Cardiac muscle cell (in vitro differentiated cells and primary cell): ENCODE measurements around the gene CPED1. TPM values are rescaled to one million over a fixed set of nuclear protein-coding genes. Genes with fewer than 3 reads are reported as not detected.
"Not testable (repeated sequence)": the region's sequence is repeated elsewhere in the genome, so short reads cannot be mapped to it uniquely, and the experiment has no call there.

Source experiments
- DNase-seq, 2 donors: peaks; one replicate each; pipeline versions ENCODE4 v3.0.0 to v3.0.0-alpha.2; 2010 to 2017; ENCODE audit warnings: low read depth in 1 of 2, low spot score in 1 of 2
- H3K27ac ChIP-seq: fragments of 200-600 bp; sonication (generic); 2 replicates; pipeline ENCODE4 v1.5.1; 2016
- H3K27me3 ChIP-seq: fragments of 200-600 bp; sonication (generic); 2 replicates; pipeline ENCODE4 v1.6.0; 2016; ENCODE audit warnings: control low read depth
- H3K36me3 ChIP-seq: fragments of 200-600 bp; sonication (generic); 2 replicates; pipeline ENCODE4 v1.5.1; 2016; ENCODE audit warnings: control low read depth
- H3K4me1 ChIP-seq: fragments of 200-600 bp; sonication (generic); 2 replicates; pipeline ENCODE4 v1.8.1; 2017; ENCODE audit warnings: low read depth, mild to moderate bottlenecking, mixed run types
- H3K4me3 ChIP-seq: fragments of 200-600 bp; sonication (generic); 2 replicates; pipeline ENCODE4 v1.5.1; 2016; ENCODE audit warnings: mild to moderate bottlenecking
- H3K9me3 ChIP-seq: fragments of 200-600 bp; sonication (generic); 2 replicates; pipeline ENCODE4 v1.5.1; 2017; ENCODE audit warnings: low read depth, mild to moderate bottlenecking, control low read depth
- polyA plus RNA-seq: library from polyadenylated mRNA; unstranded; fragments of >200 nt; fragmentation: Nextera tagmentation; extraction: Ambion mirVana; gene quantifications from 2 replicates; pipeline ENCODE4 v1.2.1, GENCODE V29; 2016
- total RNA-seq: library from RNA; depleted of rRNA; stranded (reverse); fragments of >200 nt; gene quantifications from 2 replicates; pipeline ENCODE4 v1.2.3, GENCODE V29; 2016
- TF ChIP-seq, protein P1 (sequence below): IDR thresholded peaks from 2 replicates; pipeline ENCODE4 v1.5.1; 2012; ENCODE audit warnings: low read depth, mild to moderate bottlenecking, low read length

CPED1 gene
- total and polyA plus RNA-seq, 2 experiments from 2014 or later: 0.67 to 3.2 TPM

- TF ChIP-seq, protein P1, sequence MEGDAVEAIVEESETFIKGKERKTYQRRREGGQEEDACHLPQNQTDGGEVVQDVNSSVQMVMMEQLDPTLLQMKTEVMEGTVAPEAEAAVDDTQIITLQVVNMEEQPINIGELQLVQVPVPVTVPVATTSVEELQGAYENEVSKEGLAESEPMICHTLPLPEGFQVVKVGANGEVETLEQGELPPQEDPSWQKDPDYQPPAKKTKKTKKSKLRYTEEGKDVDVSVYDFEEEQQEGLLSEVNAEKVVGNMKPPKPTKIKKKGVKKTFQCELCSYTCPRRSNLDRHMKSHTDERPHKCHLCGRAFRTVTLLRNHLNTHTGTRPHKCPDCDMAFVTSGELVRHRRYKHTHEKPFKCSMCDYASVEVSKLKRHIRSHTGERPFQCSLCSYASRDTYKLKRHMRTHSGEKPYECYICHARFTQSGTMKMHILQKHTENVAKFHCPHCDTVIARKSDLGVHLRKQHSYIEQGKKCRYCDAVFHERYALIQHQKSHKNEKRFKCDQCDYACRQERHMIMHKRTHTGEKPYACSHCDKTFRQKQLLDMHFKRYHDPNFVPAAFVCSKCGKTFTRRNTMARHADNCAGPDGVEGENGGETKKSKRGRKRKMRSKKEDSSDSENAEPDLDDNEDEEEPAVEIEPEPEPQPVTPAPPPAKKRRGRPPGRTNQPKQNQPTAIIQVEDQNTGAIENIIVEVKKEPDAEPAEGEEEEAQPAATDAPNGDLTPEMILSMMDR: no peak
- H3K9me3 ChIP-seq: no peaks in the 10 kb centered on the region
- H3K4me1 ChIP-seq: no peaks in the 10 kb centered on the region
Observed at GRCh38 chr7:121286186-121286585, 297.7 kb downstream of the CPED1 start.

GRCh38 chr7:121286742-121287734, 298.5 kb downstream of the CPED1 start:
- no peaks in the 10 kb centered on the region for H3K27me3 ChIP-seq
- TF ChIP-seq, protein P1: no peak
- DNase-seq: no peak
- H3K4me1 ChIP-seq: no peaks in the 10 kb centered on the region
- no peak overlapping the region for H3K4me3 ChIP-seq
- no peaks in the 10 kb centered on the region for H3K36me3 ChIP-seq
- H3K9me3 ChIP-seq: no peaks in the 10 kb centered on the region
- H3K27ac ChIP-seq: no peak overlapping the region

More at GRCh38 chr7:121286186-121286585, 297.7 kb downstream of the CPED1 start:
- no peak overlapping the region for H3K27ac ChIP-seq
- no peaks in the 10 kb centered on the region for H3K27me3 ChIP-seq
- no peaks in the 10 kb centered on the region for H3K36me3 ChIP-seq
- no peak for DNase-seq
- no peak overlapping the region for H3K4me3 ChIP-seq

GRCh38 chr7:121288894-121289293, 300.4 kb downstream of the CPED1 start:
- Histone ChIP-seq H3K4me3 (no peak overlapping the region), H3K27ac (no peak overlapping the region), H3K27me3 (no peaks in the 10 kb centered on the region), H3K4me1 (no peaks in the 10 kb centered on the region), H3K9me3 (no peaks in the 10 kb centered on the region), H3K36me3 (no peaks in the 10 kb centered on the region)
- TF ChIP-seq, protein P1: no peak
- DNase-seq: peak in 1 of 2 donors; percentile 50

DNA sequence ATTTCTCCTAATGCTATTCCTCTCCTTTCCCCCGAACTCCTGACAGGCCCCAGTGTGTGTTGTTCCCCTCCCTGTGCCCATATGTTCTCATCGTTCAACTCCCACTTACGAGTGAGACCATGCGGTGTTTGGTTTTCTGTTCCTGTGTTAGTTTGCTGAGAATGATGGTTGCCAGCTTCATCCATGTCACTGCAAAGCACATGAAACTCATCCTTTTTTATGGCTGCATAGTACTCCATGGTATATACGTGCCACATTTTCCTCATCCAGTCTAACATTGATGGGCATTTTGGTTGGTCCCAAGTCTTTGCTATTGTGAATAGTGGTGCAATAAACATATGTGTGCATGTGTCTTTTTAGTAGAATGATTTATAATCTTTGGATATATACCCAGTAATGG, 301.4 kb downstream of the CPED1 start:
- DNase-seq, H3K36me3 ChIP-seq, H3K4me3 ChIP-seq, H3K9me3 ChIP-seq, H3K27ac ChIP-seq, H3K4me1 ChIP-seq, H3K27me3 ChIP-seq: not testable (repeated sequence)

DNA sequence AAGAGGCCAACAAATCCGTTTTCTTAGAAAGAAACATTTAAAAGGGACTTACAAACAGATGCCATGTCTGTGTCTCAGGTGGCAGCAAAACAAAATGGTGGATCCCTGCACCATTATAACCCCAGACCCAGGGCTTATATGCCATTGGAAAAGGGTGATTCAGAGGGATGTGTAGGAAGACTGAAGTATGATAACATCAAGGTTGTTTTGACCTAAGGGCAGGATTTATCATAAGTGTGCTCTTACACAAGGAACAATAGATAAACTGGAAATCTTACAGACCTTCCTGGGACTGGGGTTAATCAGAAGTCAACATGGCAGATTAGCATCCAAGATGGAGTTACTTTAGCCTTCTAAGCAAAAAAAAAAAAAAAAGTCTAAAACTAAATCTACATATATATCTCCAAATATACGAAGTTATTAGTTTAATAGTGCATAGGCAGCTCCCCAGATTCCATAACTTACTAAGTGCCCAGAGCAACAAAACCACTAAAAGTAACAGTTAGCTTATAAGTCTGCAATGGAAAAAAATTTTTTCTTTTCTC, 306.0 kb downstream of the CPED1 start:
- no peak overlapping the region for H3K4me3 ChIP-seq
- no peaks in the 10 kb centered on the region for H3K9me3 ChIP-seq
- DNase-seq: no peak
- TF ChIP-seq, protein P1: no peak
- no peaks in the 10 kb centered on the region for H3K27me3 ChIP-seq
- H3K27ac ChIP-seq: no peak overlapping the region
- H3K36me3 ChIP-seq: no peaks in the 10 kb centered on the region
- H3K4me1 ChIP-seq: no peaks in the 10 kb centered on the region

- Histone ChIP-seq H3K4me3 (no peak overlapping the region), H3K9me3 (no peaks in the 10 kb centered on the region), H3K36me3 (no peaks in the 10 kb centered on the region), H3K4me1 (no peaks in the 10 kb centered on the region), H3K27ac (no peak overlapping the region), H3K27me3 (no peaks in the 10 kb centered on the region)
- TF ChIP-seq, protein P1: no peak
- no peak for DNase-seq
Observed at GRCh38 chr7:121297843-121298242, 309.3 kb downstream of the CPED1 start.
